NCI-H524 treated with DMSO at 0.1 percent for 48 hours (cell line): ENCODE data around the gene SPTLC1.
"Not testable (repeated sequence)": the region's sequence is repeated elsewhere in the genome, so short reads cannot be mapped to it uniquely, and the experiment has no call there.

ENCODE experiments used
- DNase-seq: peaks from one replicate; lab custom pipeline; 2025; lab: John Stamatoyannopoulos, UW

Gene SPTLC1

GRCh38 chr9:92032891-92033290 lies 82.3 kb downstream of the SPTLC1 start:
- DNase-seq: no peak

GRCh38 chr9:92030367-92030766 lies 84.8 kb downstream of the SPTLC1 start:
- no peak for DNase-seq

GRCh38 chr9:92029553-92029952 lies 85.7 kb downstream of the SPTLC1 start:
- no peak for DNase-seq

GRCh38 chr9:92026206-92027002 lies 88.8 kb downstream of the SPTLC1 start:
- no peak for DNase-seq

GRCh38 chr9:92021785-92022541 lies 93.2 kb downstream of the SPTLC1 start:
- DNase-seq: not testable (repeated sequence)

GRCh38 chr9:92019658-92020057 lies 95.6 kb downstream of the SPTLC1 start:
- no peak for DNase-seq

GRCh38 chr9:92010705-92011536 lies 104.3 kb downstream of the SPTLC1 start:
- DNase-seq: no peak

GRCh38 chr9:92010253-92010652 lies 105.0 kb downstream of the SPTLC1 start:
- not testable (repeated sequence) for DNase-seq

GRCh38 chr9:92008041-92008440 lies 107.2 kb downstream of the SPTLC1 start:
- DNase-seq: no peak

- DNase-seq: no peak
Observed at GRCh38 chr9:92004045-92004392, 111.2 kb downstream of the SPTLC1 start.

GRCh38 chr9:92003308-92004044 lies 111.7 kb downstream of the SPTLC1 start:
- DNase-seq: no peak

- not testable (repeated sequence) for DNase-seq
Observed at GRCh38 chr9:92001948-92002347, 113.3 kb downstream of the SPTLC1 start.

- no peak for DNase-seq
Observed at GRCh38 chr9:92001244-92001643, 114.0 kb downstream of the SPTLC1 start.

GRCh38 chr9:91995000-91995655 lies 120.1 kb downstream of the SPTLC1 start:
- no peak for DNase-seq

- no peak for DNase-seq
Observed at GRCh38 chr9:91994422-91994821, 120.8 kb downstream of the SPTLC1 start.

GRCh38 chr9:91992461-91993041 lies 122.7 kb downstream of the SPTLC1 start:
- peak; percentile 12 for DNase-seq

GRCh38 chr9:91991721-91992341 lies 123.4 kb downstream of the SPTLC1 start:
- no peak for DNase-seq

GRCh38 chr9:91986248-91986647 lies 129.0 kb downstream of the SPTLC1 start:
- DNase-seq: no peak

GRCh38 chr9:91985692-91986091 lies 129.5 kb downstream of the SPTLC1 start:
- DNase-seq: no peak
